HTERT RPE-1 (cell line): Measurements from ENCODE around the gene PPP1R1C.
"Not testable (repeated sequence)": the region's sequence is repeated elsewhere in the genome, so short reads cannot be mapped to it uniquely, and the experiment has no call there.

Experiments used
- in situ Hi-C: fragments of 300-500 bp; cut with MboI; formaldehyde crosslinking; loops from 4 replicates; pipeline ENCODE4 v1.14.3; 2020; ENCODE audit warnings: low sequenced_read_pairs

The PPP1R1C gene

DNA sequence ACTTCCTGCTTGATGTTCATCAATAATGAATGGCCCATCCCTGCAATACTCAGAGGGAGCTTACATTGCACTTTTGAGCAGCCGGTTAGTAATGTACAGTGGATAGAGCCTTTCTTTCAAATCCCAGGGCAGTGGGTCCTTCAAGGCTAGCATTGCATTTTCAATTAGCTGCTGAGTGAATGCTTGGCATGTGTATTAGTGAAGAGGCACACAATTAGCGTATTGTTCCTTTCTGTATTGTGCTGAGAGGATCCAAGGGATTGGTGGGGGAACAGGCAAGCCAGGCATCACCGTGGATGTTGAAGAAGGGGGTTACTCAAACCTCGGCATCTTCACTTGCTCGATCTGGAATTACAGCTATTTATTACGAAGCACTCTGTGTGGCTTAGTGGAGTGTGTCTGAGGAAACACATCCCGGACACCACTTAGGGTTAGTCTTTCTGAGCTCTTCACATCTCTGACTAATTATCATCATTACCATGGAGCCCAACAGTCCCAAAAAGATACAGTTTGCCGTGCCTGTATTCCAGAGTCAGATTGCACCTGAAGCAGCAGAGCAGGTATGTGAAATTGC, at the start of gene PPP1R1C:
Gene PPP1R1C (plus strand): TSS at position 222 of the 574 bp plus-strand sequence. CDS start 258 bp downstream, at position 480.
- in situ Hi-C loops: no loop called here

- in situ Hi-C loops: no loop called here
Measured at GRCh38 chr2:181937473-181937872, 48.2 kb upstream of the PPP1R1C start.

- in situ Hi-C loops: no loop called here
Measured at GRCh38 chr2:181943411-181944124, 42.1 kb upstream of the PPP1R1C start.

- in situ Hi-C loops: no loop called here
Measured at GRCh38 chr2:181944164-181944913, 41.3 kb upstream of the PPP1R1C start.

- in situ Hi-C loops: no loop called here
Measured at GRCh38 chr2:181944914-181945291, 40.8 kb upstream of the PPP1R1C start.

- in situ Hi-C loops: no loop called here
Measured at GRCh38 chr2:181946444-181947127, 39.1 kb upstream of the PPP1R1C start.

GRCh38 chr2:181947273-181947672, 38.4 kb upstream of the PPP1R1C start:
- in situ Hi-C loops: no loop called here

- in situ Hi-C loops: no loop called here
Measured at GRCh38 chr2:181948227-181948626, 37.4 kb upstream of the PPP1R1C start.

DNA sequence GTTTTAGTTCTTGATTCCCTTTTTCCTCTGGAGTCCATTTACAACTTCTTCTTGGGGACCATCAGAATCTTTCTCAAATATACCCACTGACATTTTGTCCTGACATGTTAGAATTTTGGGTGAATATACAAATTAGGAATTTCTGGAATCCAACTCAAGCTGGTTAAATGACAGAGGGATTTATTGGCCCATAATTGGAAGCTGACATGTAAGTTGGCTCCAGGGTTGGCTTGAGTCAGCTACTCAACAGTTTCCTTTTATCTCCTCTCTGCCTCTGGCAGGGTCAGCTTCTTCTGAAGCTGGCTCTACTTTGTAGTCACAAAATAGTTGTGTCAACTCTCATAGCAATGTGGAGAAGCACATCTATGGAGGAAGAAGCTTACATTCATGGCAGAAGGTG, 36.6 kb upstream of the PPP1R1C start:
- in situ Hi-C loops: no loop called here

DNA sequence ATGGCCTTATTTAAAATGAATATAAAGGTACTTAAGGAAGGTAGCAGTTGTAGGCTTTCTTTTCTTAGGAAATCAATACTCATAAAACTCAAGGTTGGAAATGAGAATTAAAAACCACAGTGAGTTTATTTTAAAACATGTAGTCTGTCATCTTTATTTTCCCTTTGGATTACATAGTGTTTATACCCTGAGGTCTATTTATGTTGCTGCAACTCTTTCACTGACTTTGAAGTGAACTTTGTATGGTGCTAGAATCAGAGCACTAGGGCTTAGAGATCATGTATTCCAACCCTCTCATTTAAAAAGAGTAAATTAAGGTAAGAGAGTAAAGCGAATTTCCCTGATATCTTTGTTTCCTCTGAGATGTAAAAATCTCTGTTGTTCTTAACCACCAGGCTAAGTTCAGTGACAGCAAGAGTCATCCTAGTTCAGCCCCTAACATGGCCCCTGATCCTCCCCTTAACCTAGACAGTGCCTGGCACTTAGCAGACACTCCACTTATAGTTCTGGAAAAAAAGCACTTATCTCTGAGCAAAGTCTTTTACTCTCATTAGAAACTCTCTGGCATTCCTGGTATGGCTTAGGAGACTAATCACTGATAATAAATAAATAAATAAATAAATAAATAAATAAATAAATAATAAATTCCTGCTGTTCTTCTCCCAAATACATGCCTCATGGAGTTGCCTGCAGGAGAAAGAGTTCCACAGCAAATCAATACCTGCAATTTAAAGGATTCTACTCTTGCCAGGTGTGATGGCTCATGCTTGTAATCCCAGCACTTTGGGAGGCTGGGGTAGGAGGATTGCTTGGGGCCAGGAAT, 33.0 kb upstream of the PPP1R1C start:
- in situ Hi-C loops: no loop called here

GRCh38 chr2:181953881-181954537, 31.6 kb upstream of the PPP1R1C start:
- in situ Hi-C loops: no loop called here

- in situ Hi-C loops: no loop called here
Measured at GRCh38 chr2:181954538-181954883, 31.1 kb upstream of the PPP1R1C start.

DNA sequence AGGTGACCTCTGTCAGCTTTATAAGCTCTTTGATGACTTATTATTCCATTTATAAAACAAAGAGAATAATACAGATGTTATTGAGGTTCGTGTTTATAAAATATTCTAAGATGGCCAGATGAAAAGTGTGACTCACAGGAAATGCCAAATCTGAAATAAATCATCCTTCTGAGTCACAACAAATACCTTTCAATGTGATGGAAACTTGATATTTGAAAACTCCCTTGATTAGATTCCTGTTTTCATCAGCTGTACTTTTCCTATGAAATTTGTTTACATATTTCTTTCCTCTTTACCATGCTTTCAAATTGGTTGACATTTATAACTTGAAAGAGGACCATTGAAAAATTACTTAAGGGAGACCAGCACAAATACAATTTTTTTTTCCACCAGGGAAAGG, 30.6 kb upstream of the PPP1R1C start:
- in situ Hi-C loops: no loop called here

- in situ Hi-C loops: not testable (repeated sequence)
Measured at GRCh38 chr2:181955866-181956265, 29.8 kb upstream of the PPP1R1C start.

GRCh38 chr2:181957668-181958067, 28.0 kb upstream of the PPP1R1C start:
- in situ Hi-C loops: no loop called here

GRCh38 chr2:181958726-181959125, 26.9 kb upstream of the PPP1R1C start:
- in situ Hi-C loops: no loop called here

GRCh38 chr2:181959508-181959907, 26.1 kb upstream of the PPP1R1C start:
- in situ Hi-C loops: no loop called here

- in situ Hi-C loops: not testable (repeated sequence)
Measured at GRCh38 chr2:181961167-181961566, 24.5 kb upstream of the PPP1R1C start.

GRCh38 chr2:181962142-181962541, 23.5 kb upstream of the PPP1R1C start:
- in situ Hi-C loops: no loop called here

GRCh38 chr2:181970160-181970794, 15.4 kb upstream of the PPP1R1C start:
- in situ Hi-C loops: no loop called here
